ENCODE results near the gene KIF3C.
A peak's percentile ranks its signal among the peaks of the same experiment; 100 is the strongest.
"Not testable (repeated sequence)": the region's sequence is repeated elsewhere in the genome, so short reads cannot be mapped to it uniquely, and the experiment has no call there.

Gene KIF3C

DNA sequence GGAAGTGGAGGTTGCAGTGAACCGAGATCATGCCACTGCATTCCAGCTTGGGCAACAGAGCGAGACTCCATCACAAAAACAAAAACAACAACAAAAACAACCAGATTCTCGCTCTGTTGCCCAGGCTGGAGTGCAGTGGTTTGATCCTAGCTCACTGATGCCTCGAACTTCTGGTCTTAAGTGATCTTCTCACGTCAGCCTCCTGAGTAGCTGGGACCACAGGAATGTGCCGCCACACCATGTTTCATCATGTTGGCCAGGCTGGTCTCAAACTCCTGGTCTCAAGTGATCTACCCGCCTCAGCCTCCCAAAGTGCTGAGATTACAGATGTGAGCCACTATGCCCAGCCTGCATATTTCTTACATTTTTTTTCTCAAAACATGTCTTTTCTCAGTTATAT lies 64.9 kb downstream of the KIF3C start:
- not testable (repeated sequence) for DNase-seq (ENCODE audit: low read depth, low spot score)

DNA sequence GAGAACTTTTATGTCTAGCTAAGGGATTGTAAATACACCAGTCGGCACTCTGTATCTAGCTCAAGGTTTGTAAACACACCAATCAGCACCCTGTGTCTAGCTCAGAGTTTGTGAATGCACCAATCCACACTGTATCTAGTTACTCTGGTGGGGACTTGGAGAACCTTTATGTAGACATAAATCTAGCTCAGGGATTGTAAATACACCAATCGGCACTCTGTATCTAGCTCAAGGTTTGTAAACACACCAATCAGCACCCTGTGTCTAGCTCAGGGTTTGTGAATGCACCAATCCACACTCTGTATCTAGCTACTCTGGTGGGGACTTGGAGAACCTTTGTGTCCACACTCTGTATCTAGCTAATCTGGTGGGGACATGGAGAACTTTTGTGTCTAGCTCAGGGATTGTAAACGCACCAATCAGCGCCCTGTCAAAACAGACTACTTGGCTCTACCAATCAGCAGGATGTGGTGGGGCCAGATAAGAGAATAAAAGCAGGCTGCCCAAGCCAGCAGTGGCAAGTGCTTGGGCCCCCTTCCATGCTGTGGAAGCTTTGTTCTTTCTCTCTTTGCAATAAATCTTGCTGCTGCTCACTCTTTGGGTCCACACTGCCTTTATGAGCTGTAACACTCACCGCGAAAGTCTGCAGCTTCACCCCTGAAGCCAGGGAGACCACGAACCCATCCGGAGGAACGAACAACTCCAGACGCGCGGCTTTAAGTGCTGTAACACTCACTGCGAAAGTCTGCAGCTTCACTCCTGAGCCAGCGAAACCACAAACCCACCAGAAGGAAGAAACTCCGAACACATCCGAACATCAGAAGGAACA lies 66.1 kb downstream of the KIF3C start:
- not testable (repeated sequence) for DNase-seq (ENCODE audit: low read depth, low spot score)

DNA sequence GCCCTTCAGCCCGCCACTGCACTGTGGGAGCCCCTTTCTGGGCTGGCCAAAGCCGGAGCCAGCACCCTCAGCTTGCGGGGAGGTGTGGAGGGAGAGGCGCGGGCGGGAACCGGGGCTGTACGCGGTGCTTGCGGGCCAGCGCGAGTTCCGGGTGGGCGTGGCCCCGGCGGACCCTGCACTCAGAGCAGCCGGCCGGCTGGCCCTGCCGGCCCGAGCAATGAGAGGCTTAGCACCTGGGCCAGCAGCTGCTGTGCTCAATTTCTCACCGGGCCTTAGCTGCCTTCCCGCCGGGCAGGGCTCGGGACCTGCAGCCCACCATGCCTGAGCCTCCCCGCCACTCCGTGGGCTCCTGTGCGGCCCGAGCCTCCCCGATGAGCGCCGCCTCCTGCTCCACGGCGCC lies 66.9 kb downstream of the KIF3C start:
- DNase-seq (ENCODE audit: low read depth, low spot score): peak; percentile 53

DNA sequence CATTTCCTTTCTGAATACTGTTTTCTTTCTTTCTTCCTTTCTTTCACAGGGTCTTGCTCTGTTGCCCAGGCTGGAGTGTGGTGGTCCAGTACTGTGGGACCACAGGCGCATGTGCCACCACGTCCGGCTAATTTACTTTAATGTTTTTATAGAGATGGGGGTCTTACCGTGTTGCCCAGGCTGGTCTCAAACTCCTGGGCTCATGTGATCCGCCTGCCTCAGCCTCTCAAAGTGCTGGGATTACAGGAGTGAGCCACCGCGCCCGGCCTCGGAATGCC lies 68.7 kb downstream of the KIF3C start:
- DNase-seq (ENCODE audit: low read depth, low spot score): not testable (repeated sequence)

DNA sequence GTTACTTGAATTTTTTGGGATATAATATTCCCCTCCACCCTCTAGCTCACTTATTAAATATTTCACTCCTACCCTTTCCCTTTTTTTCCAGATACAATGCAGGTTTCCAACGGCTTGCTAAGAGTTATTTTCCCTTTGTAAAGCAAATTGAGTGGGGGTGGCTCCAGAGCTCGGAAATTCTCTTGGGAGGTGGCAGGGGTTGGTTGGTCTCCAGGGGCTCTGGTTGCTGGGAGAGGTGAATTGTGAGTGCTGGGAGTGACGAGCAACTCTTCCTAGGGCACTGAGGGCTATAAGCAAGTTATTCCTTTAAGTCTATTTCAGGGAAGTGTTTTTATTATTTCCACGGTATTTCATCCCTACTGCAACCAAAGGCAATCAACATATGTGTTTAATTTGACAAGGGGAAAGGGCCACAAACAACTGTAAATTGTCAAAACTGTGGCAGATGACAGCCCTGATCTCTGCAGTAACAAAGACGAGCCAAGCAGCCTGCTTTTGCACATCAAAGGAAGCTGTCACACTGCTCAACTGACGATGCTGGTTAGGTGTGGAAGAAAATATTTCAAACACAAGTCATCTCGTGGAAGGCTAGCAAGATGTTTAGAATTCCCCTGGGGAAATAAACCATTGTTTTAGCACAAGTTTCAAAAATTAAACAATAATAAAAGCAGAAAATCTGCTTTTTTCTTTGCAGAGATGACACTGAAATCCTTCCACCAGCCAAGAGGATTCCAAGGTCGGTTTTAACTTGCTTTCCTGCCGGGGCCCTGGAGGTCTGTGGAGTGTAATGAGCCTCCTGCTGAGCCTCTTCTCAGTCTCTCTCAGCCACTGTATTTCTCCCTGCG lies 69.2 kb downstream of the KIF3C start:
- DNase-seq (ENCODE audit: low read depth, low spot score): peak; percentile 86

DNA sequence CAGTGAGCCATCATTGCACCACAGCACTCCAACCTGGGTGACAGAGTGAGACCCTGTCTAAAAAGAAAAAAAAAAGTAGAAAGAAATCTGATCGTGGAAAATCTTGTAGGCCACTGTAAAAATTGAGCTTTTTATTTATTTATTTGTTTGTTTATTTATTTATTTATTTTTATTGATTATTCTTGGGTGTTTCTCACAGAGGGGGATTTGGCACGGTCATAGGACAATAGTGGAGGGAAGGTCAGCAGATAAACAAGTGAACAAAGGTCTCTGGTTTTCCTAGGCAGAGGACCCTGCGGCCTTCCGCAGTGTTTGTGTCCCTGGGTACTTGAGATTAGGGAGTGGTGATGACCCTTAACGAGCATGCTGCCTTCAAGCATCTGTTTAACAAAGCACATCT lies 72.7 kb downstream of the KIF3C start:
- not testable (repeated sequence) for DNase-seq (ENCODE audit: low read depth, low spot score)

DNA sequence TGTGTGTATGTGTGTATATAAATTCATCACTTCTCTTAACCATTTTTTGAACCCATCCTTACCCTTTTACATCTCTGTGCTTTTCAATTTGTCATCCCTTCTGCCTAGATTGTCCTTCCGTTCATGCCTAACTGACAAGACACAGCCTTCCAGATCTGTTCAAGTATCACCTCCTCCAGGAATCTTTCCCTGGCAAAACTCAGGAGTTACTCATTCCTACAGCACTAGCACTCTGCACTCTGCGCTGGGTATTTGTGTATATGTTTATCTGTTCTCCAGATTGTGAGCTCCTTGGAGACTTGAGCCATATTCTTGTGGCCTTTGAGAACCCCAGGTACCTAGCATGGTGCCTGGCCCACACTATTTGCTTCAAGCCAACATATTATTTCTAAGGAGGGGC lies 77.2 kb downstream of the KIF3C start:
- DNase-seq (ENCODE audit: low read depth, low spot score): no peak

DNA sequence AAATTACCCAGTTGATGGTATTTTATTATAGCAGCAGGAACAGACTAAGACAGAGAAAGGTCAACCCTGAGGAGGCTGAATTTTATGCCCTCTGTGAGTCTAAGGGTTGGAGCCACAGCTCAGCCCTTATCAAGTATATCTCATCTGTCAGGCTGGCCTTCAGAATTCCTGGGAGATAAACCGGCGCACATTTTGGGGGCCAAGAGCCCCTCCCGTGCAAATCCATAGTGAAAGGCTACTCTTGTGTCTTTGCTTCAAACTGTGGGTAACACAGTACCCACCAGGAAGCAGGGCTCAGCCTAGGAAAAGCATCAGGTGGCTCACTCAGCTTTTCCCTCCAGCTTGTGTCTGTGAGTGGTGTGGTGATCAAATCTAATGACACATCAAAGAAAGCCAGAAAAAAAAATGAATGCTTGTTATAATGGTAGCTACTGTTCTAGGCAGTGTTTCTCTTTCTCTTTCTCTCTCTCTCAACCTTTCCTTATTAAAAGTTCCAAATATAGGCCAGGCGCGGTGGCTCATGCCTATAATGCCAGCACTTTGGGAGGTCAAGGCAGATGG lies 79.0 kb downstream of the KIF3C start:
- no peak for DNase-seq (ENCODE audit: low read depth, low spot score)

DNA sequence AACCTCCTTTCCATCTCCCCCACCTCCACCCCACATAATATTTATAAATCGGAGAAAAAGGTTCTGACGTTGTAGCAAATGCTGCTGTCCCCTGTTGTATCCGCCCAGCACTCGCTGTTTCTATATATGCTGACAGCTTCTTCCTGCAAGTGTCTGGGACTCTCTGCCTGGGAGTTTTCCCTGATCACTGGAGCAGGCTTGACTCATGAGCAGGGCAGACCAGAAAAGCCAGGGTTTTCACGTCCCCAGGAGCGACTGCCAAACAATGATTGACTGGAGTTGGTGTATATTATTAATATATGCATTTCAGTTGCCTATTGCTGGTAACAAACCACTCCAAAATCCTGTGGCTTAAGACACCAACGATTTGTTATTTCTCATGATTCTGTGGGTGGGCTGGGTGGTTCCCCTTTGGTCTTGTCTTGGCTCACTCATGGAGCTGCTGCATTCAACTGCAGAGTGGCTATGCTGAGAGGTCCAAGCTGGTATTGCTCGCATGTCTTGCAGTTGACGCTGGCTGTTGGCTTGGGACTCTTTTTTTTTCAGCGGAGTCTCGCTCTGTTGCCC lies 82.8 kb downstream of the KIF3C start:
- no peak for DNase-seq (ENCODE audit: low read depth, low spot score)

DNA sequence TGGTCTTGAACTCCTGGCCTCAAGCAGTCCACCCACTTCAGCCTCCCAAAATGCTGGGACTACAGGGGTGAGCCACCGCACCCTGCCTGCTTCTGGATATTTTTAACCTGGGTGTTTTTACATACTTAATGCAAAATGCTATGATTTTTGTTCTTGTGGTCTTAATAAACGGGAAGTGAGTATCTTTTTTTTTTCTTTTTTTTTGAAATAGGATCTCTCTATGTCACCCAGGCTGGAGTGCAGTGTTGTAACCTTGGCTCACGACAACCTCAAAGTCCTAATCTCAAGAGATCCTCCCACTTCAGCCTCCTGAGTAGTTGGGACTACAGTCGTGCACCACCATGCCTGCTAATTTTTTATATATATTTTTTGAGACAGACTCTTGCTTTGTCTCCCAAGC lies 84.8 kb downstream of the KIF3C start:
- no peak for DNase-seq (ENCODE audit: low read depth, low spot score)

DNA sequence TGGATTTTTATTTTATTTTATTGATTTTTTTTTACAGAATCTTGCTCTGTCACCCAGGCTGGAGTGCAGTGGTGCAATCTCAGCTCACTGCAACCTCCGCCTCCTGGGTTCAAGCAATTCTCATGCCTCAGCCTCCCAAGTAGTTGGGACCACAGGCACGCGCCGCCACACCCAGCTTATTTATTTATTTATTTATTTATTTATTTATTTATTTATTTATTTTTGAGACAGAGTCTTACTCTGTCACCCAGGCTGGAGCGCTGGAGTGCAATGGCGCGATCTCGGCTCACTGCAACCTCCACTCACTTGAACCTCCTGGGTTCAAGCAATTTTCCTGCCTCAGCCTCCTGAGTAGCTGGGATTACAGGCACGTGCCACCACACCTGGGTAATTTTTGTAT lies 86.0 kb downstream of the KIF3C start:
- not testable (repeated sequence) for DNase-seq (ENCODE audit: low read depth, low spot score)

DNA sequence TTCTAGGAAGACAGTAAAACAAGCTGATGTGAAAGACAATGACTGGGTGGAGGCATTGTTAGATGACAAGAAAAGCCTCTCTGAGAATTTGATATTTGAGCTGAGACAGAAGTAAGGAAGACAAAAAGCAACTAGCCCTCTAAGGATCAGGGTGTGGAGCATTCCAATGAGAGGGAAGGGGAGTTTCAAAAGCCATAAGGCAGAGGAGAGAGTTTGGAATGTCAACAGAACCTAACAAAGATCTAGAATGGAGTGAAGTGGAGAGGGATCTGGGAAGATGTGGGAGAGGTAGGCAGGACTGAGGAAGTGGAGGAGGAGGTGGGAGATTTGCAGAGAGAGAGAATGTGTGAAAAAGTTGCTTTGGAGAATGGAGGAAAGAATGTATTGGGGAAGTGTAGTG lies 86.7 kb downstream of the KIF3C start:
- DNase-seq (ENCODE audit: low read depth, low spot score): no peak

DNA sequence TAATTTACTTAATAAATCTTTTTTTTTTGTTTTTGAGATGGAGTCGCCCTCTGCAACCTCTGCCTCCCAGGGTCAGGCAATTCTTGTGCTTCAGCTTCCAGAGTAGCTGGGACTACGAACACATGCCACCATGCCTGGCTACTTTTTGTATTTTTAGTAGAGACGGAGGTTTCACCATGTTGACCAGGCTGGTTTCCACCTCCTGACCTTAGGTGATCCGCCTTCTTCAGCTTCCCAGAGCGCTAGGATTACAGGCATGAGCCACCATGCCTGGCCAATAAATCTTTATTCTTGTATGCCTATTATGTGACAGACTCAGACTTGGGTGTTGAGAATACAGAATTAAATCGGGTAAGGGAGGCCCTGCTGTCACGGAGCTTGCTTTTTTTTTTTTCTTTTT lies 87.3 kb downstream of the KIF3C start:
- DNase-seq (ENCODE audit: low read depth, low spot score): no peak

DNA sequence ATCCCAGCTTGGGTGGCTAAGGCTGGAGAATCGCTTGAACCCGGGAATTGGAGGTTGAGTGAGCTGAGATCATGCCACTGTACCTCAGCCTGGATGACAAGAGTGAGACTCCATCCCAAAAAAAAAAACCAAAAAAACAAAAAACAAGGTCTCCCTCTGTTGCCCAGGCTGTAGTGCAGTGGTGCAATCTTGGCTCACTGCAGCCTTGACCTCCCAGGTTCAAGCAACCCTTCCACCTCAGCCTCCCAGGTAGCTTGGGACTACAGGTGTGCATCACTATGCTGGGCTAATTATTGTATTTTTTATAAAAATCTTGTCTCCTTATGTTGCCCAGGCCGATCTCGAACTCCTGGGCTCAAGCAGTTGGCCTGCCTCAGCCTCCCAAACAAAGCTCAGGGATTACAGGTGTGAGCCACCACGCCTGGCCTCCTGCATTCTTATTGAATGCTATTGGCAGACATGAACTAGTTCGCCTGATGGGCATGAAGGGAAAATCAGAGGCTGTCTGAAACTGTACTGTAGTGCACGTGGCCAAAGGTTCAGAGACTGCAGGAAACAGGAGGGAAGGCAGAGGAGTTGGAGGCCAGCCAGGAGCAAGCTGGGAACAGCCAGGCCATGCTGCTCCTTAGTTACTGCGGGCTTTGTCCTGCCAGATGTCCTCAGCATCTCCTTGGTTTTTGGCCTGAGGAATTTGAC lies 88.0 kb downstream of the KIF3C start:
- DNase-seq (ENCODE audit: low read depth, low spot score): no peak

DNA sequence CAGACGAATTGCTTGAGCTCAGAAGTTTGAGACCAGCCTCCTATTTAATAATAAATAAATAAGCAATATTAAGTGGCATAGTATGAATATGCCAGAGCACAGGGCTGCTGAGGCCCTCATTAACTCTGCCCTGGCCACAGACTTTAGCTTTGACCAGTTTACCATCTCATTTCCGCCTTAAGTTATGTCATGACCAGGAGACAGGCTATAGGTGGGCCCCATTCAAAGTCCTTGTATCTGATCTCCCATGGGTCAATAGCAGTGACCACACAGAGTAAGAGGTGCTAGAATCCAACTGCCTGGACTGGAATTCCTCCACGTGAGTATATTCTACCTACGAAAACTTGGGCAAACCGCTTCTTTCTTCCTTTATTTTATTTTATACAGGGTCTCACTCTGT lies 90.6 kb downstream of the KIF3C start:
- DNase-seq (ENCODE audit: low read depth, low spot score): no peak

DNA sequence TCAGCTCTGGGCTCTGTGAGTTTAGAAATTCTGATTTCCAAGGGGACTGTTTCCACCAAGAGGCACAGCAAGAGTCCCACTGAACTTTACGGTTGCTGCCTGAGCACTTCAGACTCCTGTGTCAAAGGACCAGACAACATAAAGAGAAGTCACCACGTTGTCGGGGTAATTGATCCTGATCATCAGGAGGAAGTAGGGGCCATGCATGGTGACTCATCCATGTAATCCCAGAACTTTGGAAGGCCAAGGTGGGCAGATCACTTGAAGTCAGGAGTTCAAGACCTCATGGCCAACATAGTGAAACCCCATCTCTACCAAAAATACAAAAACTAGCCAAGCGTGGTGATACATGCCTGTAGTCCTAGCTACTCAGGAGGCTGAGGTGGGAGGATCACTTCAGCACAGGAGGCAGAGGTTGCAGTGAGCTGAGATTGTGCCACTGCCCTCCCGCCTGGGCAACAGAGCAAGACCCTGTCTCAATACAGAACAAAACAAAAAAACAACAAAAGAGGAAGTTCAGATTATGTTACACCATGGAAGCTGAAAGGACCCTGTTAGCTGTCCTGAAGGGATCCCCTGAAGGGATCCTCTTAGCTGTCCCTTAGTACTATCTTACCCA lies 94.6 kb downstream of the KIF3C start:
- DNase-seq (ENCODE audit: low read depth, low spot score): no peak

DNA sequence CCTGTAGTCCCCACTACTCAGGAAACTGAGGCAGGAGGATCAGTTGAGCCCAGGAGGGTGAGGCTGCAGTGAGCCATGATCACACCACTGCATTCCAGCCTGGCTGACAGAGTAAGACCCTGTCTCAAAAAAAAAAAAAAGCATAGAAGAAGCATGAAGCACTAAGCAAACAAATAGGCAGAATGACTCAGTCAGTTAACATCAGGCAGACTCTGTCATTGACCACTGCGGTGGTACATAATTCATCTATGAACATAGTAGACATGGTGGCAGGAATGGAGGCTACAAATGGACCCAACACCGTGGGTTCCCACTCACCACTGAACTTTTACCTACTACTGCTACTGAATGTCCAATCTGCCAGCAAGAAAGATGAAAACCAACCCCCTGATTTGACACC lies 96.4 kb downstream of the KIF3C start:
- no peak for DNase-seq (ENCODE audit: low read depth, low spot score)

DNA sequence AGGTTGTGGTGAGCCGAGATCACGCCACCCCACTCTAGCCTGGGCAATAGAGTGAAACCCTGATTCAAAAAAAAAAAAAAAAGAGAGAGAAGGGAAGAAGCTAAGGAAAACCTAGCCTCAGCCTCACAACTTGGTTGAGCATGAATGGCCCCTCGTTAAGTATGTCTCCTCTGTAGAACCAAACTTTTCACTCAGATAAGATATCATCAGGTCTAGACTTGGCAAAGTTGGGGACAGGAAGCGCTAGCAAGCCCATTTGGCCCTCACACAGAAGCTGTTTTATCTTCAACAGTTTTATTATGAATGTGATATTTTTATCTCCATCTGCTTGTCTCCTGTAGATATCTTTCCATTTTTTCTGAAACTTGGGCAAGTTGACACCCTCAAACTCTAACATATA lies 100.5 kb downstream of the KIF3C start:
- DNase-seq (ENCODE audit: low read depth, low spot score): no peak

DNA sequence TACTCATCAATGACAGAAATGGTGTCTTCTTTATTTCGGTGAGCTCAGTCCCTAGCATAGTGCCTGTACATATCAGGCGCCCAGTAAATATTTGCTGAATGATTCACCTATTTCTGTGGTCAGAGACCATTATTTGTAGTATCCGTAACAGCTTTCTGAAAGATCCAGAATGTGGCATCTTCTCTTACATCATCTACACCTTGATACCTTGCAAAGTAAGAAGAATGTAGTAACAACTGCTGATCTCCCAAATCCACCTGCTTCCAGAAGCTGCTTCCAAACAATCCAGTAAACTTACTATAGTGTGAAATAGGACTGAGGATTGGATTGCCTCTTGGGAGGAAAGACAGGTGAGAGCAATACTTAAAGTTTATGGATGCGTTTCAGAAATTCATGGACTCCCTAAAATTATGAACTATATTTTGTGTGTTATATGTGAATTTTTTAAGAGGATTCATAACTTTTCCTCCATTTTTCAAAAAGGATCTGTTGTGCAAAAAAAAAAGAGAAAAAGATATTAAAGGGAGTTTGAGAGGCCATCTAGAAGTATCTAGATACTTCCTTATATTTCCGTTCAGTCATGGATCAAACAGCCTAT lies 103.1 kb downstream of the KIF3C start:
- no peak for DNase-seq (ENCODE audit: low read depth, low spot score)

DNA sequence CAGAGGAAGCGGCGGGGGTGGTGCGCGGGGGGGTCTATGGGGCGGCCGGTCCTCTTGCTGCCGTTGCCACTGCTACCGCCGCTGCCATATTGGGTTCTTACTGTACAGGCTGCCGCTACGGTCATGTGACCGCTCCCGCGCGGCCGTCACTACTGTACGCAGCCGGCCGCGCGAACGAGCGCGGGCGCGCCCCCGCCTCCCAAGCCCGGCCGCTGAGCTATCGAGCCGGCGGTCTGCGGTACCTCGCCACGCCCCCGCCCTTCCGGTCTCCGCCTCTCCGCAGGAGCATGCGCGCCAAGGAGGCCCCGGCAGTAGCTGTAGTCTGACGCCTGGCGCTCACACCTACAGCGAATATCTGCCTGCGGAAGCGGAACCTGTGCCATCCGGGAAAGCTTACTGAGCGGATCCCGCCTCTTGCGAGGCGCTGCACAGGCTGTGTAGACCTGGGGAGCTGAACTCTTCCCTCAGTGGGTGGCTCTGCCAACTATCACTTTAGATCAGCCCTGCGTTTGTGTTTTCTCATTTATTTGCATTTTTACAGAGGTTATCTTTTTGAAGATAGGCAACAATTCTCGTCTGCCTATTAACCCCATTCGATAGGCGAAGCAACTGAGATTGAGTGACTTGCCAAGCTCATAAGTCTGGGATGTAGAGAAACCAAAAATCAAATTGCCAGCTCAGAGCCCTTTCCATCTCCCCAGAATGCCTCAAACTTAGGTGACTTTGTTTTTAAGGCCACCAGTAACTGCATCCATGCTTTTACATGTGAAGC lies 103.8 kb downstream of the KIF3C start, which contains the start of gene ASXL2:
Gene ASXL2, minus strand, starts transcription at position 127 of the 772 bp plus-strand sequence. CDS start 265 bp downstream, outside the sequence.
- peak; percentile 99 for DNase-seq (ENCODE audit: low read depth, low spot score)
